Stimulated activated CD8-positive, alpha-beta memory T cell treated with anti-CD3 and anti-CD28 coated beads, Interleukin-7, amount 100 ng/mL, for 24 hours (primary cell): Measurements from ENCODE around the gene AKT1.
"Not testable (repeated sequence)": the region's sequence is repeated elsewhere in the genome, so short reads cannot be mapped to it uniquely, and the experiment has no call there.

Experiments
- DNase-seq: peaks from one replicate; pipeline ENCODE4 v3.0.0-alpha.2; 2020; ENCODE audit warnings: low read depth

The AKT1 gene

GRCh38 chr14:104818714-104819161 lies 23.2 kb upstream of the AKT1 start:
- DNase-seq: no peak

GRCh38 chr14:104817930-104818713 lies 22.6 kb upstream of the AKT1 start:
- DNase-seq: no peak

- DNase-seq: no peak
Measured at GRCh38 chr14:104816616-104816884, 21.0 kb upstream of the AKT1 start.

DNA sequence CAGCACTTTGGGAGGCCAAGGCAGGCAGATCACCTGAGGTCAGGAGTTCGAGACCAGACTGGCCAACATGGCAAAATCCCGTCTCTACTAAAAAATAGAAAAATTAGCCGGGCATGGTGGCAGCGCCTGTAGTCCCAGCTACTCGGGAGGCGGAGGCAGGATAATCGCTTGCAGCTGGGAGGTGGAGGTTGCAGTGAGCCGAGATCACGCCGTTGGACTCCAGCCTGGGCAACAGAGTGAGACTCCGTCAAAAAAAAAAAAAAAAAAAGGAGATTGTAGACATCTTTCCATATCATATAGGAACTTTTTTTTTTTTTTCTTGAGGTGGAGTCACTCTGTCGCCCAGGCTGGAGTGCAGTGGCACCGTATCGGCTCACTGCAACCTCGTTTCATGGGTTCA lies 19.2 kb upstream of the AKT1 start:
- not testable (repeated sequence) for DNase-seq

GRCh38 chr14:104813286-104813685 lies 17.7 kb upstream of the AKT1 start:
- DNase-seq: no peak

DNA sequence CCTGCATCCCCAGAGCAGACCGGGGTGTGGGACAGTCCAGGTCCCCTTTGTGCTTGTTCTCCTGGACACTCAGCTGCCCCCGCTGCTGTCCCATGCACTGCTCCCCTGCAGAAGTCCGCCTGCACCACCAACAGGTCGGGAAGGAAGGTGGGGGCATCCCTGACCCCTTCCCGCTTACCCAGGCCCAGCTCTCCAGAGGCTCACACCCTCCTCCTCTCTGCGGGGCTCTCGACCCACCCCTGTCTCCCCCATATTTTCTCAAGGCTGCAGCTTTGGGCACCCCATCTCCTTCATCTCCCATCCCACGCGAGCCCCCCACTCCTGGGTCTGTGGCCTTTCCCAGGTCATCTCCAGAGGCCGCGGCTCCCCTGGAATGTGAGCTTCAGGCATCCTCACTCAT lies 14.8 kb upstream of the AKT1 start:
- DNase-seq: no peak

DNA sequence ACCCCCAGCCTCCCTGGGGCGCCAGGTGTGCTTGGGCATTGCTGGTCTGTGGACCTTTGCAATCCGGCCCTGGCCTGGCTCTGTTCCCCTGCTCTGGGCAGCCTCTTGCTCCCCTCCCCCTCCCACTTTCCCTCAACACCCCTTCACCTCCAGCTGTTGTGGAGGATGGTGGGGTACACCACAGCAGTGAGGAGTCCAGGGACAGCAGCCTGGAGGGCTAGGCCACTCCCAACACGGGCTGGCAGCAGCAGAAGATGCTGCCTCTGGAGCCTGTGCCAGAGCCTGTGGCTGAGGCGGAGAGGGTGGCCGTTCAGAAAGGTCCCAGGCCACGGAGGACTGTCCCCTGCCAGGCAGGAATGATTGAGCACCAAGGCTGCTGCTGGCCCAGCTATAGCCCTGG lies 12.9 kb upstream of the AKT1 start:
- DNase-seq: no peak

DNA sequence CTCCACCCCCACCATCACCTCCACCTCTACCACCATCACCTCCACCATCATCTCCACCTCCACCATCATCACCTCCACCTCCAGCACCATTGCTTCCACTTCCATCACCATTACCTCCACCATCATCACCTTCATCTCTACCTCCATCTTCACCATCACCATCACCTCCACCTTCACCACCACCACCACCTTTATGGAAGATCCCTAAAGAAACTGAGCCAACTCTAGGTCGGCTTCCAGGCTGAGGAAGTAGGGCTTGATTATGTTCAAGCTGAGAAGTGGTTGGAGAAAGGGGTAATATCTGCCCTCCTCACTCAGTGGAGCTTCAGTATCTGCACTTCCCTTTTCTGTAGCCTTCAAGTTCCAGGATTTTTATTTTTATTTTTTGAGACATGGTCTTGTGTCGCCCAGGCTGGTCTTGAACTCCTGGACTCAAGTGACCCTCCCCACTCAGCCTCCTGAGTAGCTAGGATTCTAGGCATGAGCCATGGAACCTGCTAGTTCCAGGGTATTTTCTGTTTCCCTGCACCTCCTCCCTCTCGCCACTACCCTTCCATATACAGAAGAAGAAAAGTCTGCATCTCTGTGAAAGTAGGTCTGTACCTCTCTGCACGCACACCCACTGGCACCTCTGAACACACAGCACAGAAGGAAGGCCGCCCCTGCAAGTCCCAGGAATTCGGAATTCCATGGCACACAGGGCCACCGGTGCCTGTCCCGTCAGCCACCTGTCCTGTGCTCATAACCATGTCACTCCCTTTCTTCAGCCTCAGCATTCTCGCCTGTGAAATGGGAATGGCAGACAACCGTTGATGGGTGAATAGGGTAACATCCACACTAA lies 11.3 kb upstream of the AKT1 start:
- no peak for DNase-seq

DNA sequence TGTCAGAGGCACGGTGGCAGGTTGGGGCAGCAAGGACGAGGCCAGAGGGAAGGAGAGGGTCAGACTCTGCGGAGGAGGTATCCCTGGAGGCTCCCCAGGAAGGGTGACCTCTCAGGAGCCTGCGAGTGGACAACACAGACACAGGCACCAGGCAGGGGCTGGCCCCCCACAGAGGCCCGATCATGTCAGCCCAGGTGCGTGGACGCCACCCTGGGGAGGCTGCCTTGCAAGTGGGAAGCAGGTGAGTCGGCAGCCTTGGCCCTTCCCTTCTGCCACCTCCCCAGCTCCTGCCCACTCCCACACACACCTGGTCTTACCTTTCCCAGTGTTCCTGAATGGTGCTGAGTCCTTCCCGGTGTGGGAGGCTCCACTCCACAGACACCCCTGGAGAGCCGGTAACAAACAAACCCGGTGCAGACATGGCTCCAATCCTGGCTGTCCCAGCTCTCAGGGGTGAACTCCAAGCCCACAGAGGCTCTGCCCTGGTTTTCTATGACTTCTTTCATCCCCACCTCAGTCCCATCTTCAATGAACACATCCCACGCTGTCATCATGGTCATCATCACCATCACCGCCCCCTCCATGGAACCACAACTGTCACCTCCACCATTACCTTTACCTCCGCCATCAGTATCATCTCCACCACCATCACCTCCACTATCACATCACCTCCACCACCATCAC lies 10.5 kb upstream of the AKT1 start:
- DNase-seq: no peak

- no peak for DNase-seq
Measured at GRCh38 chr14:104805326-104805678, 9.8 kb upstream of the AKT1 start.

- no peak for DNase-seq
Measured at GRCh38 chr14:104804481-104805325, 9.2 kb upstream of the AKT1 start.

- no peak for DNase-seq
Measured at GRCh38 chr14:104803912-104804410, 8.4 kb upstream of the AKT1 start.

- DNase-seq: no peak
Measured at GRCh38 chr14:104803280-104803911, 7.8 kb upstream of the AKT1 start.

DNA sequence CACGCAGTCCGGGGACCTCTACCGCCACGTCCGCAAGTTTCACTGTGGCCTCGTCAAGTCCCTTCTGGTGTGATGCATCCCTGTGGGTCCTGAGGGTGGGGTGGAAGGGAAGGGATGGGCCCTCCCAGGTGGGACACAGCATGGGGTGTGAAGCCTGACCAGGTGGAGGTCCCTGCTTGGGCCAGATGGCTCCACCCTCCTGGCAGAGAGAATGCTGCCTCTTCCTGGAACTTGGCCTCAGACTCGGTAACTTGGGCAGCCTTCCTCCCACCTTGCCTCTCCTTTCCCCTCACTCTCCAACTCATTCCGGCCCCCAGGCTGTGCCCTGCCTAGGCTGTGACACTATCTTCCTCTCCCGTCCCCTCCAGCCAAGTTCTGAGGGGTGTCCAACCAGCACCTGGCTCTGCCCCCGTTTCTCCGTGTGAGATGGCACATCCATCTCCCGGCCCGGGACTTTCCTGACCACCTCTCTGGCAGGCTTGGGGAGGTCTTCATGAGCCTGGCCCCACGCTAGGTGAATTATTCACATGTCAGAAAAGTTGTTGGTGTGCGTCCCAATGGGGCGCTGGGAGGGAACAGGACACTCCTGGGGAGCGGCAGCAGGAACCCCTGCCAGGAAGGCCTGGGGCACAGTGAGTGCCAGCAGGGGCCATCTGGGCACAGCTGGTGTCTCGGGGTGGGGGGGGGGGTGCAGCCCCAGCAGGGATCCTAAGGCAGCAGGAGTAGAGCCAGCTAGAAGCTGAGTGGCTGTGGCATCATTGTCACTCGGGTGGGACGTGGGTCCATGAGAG lies 7.0 kb upstream of the AKT1 start:
- no peak for DNase-seq

GRCh38 chr14:104801520-104802393 lies 6.2 kb upstream of the AKT1 start:
- no peak for DNase-seq

- DNase-seq: peak; percentile 19
Measured at GRCh38 chr14:104800771-104801519, 5.4 kb upstream of the AKT1 start, which contains the start of gene ZBTB42. Gene ZBTB42, plus strand, starts transcription at chr14:104801101. Its CDS starts 97 bp downstream, at chr14:104801198.

DNA sequence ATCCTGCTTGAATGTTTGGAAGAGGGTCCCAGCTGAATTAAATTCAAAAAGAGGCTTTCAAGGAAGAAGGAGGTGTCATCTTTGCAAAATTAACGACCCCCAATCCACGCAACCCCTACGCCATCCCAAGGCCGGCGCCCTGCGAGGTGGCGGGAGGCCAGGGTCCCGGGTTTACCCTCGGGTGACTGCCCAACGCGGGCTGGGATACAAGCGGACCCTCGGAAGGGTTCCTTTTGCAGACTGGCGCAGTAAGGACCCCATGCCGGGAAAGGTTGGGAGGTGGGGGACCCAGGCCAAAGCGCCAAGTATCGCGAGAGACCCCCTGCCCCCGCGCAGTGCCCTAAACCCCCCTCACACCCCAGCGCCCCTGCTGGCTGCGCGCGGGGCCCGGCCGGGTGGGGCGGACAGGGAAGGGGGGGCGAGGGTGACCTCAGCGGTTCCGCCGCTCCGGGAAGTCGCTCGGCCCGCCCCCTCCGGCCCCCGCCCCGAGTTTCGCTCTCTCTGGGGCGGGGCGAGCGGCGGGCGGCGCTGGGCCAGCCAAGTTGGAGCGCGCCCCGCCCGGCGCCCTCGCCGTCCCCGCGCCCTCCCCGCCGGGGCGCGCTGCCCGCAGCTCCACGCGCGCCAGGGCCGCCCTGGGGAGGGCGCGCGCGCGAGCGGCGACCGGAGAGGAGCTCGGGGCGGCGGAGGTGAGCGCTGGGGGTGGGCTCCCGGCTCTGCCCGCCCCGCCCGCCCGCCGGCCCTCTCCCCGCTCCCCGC lies 4.6 kb upstream of the AKT1 start:
- DNase-seq: peak; percentile 51
